Measurements from ENCODE around the gene NXN. TPM values are rescaled to one million over a fixed set of nuclear protein-coding genes. Genes with fewer than 3 reads are reported as not detected.

NXN gene
- total RNA-seq, 1 donor from 2014 or later: 67.3 TPM

DNA sequence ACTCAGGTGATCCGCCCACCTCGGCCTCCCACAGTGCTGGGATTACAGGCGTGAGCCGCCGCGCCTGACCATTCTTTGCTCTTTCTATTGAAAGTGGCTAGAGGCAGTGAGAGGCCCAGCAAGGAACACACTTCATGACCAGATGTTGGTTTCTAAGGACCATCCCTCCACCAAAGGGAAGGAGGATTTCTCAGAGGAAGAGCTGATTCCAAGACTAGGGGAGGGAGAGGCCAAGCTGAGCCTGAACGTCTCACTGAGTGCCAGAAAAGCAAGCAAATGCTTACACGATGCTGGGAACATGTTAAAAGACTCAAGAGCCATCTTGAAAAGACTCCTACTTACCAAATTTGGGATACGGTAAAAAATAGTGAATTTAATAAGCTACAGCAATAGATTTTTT lies 118.2 kb downstream of the NXN start:
- TF ChIP-seq, protein P1, sequence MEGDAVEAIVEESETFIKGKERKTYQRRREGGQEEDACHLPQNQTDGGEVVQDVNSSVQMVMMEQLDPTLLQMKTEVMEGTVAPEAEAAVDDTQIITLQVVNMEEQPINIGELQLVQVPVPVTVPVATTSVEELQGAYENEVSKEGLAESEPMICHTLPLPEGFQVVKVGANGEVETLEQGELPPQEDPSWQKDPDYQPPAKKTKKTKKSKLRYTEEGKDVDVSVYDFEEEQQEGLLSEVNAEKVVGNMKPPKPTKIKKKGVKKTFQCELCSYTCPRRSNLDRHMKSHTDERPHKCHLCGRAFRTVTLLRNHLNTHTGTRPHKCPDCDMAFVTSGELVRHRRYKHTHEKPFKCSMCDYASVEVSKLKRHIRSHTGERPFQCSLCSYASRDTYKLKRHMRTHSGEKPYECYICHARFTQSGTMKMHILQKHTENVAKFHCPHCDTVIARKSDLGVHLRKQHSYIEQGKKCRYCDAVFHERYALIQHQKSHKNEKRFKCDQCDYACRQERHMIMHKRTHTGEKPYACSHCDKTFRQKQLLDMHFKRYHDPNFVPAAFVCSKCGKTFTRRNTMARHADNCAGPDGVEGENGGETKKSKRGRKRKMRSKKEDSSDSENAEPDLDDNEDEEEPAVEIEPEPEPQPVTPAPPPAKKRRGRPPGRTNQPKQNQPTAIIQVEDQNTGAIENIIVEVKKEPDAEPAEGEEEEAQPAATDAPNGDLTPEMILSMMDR (IDR thresholded peaks at IDR 0.05): no peak
- Histone ChIP-seq H3K4me3 (no peak overlapping the region), H3K4me1 (peaks cover 0 to 4% of the 10 kb centered on the region in 2 donors), H3K27me3 (no peaks in the 10 kb centered on the region), H3K9me3 (no peaks in the 10 kb centered on the region), H3K27ac (no peak overlapping the region), H3K36me3 (no peaks in the 10 kb centered on the region)
- DNase-seq (ENCODE audit: low spot score in 2 of 2): no peak
- intact Hi-C loops (cut with DNase I): no loop called here

DNA sequence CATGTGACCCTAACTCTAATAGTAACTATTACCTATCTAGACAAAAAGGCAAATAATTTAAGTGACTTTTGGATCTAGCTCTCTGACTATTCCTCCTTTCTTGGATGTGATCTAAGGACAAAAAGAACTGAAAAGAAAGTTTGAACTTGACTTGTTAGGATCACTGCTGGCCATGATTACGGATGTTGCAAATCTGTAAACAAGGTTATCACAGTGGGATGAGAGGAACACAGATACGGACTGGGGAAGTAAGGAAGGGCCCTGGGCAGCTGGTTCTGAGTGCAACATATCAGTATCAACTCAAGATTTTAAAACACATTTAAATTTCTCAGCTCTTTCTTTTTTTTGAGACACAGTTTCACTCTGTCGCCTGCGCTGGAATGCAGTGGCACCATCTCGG lies 118.8 kb downstream of the NXN start:
- no peak overlapping the region for H3K27ac ChIP-seq
- no peak for DNase-seq (ENCODE audit: low spot score in 2 of 2)
- no peaks in the 10 kb centered on the region for H3K36me3 ChIP-seq
- intact Hi-C loops (cut with DNase I): no loop called here
- TF ChIP-seq, protein P1 (IDR thresholded peaks at IDR 0.05): no peak
- no peaks in the 10 kb centered on the region for H3K9me3 ChIP-seq
- peaks cover 0 to 7% of the 10 kb centered on the region in 2 donors for H3K4me1 ChIP-seq
- H3K4me3 ChIP-seq: no peak overlapping the region
- H3K27me3 ChIP-seq: no peaks in the 10 kb centered on the region

DNA sequence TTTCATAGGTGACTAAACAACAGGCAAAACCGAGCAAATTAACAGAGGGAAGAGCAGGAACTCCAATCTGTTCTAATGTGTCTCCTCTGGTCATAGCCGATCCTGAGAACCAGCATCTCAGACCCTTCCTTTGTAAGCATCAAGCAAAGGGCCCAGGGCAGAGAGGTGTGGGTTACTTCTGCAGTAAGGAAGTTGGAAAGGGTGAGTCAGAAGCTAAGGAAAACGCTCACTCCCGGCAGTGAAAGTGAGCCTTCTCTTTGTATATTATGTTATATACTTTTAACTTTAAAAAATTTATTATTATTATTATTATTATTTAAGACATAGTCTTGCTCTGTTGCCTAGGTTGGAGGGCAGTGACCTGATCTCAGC lies 119.8 kb downstream of the NXN start:
- Histone ChIP-seq H3K27me3 (no peaks in the 10 kb centered on the region), H3K4me1 (peaks cover 0 to 14% of the 10 kb centered on the region in 2 donors), H3K27ac (peak overlapping the region in 1 of 2 donors; percentile 53), H3K4me3 (no peak overlapping the region), H3K36me3 (no peaks in the 10 kb centered on the region), H3K9me3 (no peaks in the 10 kb centered on the region)
- intact Hi-C loops (cut with DNase I): no loop called here
- TF ChIP-seq, protein P1 (IDR thresholded peaks at IDR 0.05): no peak
- DNase-seq (ENCODE audit: low spot score in 2 of 2): no peak

DNA sequence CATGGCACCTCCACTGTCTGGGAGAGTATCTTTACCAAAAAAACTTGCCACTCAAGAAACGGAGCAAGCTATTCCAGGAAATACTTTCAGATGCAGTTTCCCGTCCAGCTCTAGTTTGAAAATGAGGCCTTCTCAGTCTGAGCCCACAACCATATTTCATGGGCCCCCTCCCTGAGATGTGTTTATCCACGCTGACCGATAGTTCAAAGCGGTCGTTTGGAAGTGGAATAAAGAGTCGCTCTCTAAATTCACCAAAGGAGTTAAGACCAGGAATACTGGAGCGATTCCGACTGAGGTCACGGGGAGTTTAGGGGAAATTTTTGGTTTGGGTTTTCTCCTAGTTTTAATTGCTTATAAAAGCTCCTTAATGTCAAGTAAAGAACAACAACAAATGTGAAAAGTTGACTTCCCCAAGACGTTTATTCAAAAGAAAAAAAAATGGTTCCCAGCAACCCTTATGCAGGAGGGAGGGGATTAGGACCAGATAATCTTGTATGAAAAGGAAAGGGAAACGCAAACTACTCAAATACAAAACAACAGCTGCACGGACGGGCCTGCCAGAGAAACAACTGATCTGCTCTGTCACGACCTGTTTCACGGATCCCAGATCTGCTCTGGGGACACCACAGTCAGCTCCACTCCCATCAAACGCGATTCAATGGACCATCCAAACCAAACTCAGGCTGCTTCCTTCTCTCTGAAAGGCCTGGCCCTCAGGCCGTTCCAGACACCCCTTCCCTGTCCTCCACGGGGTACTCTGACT lies 120.3 kb downstream of the NXN start:
- Histone ChIP-seq H3K27ac (peak overlapping the region; percentile 25 to 53), H3K36me3 (no peaks in the 10 kb centered on the region), H3K27me3 (no peaks in the 10 kb centered on the region), H3K4me3 (no peak overlapping the region), H3K4me1 (peaks cover 0 to 14% of the 10 kb centered on the region in 2 donors), H3K9me3 (no peaks in the 10 kb centered on the region)
- intact Hi-C loops (cut with DNase I): no loop called here
- TF ChIP-seq, protein P1 (IDR thresholded peaks at IDR 0.05): no peak
- DNase-seq (ENCODE audit: low spot score in 2 of 2): no peak

DNA sequence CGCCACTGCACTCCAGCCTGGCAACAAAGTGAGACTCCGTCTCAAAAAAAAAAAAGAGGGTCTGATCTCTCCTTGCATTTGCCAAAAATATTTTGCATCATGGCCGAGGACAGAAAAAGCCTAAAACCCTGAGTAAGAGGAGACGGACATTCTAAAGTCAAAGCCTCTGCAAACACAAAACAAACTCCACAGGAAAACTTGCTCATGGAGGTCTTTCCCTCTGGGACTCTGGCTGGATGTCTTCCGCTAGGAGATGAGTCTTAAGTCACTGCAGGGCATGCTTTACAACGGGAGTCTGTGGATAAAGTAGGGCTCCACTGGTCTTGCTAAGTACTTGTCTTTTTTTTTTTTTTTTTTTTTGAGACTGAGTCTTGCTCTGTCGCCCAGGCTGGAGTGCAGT lies 123.4 kb downstream of the NXN start:
- Histone ChIP-seq H3K4me3 (no peak overlapping the region), H3K4me1 (peaks cover 0 to 14% of the 10 kb centered on the region in 2 donors), H3K27me3 (no peaks in the 10 kb centered on the region), H3K36me3 (no peaks in the 10 kb centered on the region), H3K27ac (peak overlapping the region in 1 of 2 donors; percentile 39), H3K9me3 (no peaks in the 10 kb centered on the region)
- TF ChIP-seq, protein P1 (IDR thresholded peaks at IDR 0.05): no peak
- intact Hi-C loops (cut with DNase I): no loop called here
- no peak for DNase-seq (ENCODE audit: low spot score in 2 of 2)

All from ascending aorta (tissue), 2 donors.